22Rv1 (cell line): Measurements from ENCODE around the gene PFKFB2.

ENCODE experiments used
- H3K27ac ChIP-seq: fragments of 450-650 bp; 2 replicates; pipeline ENCODE4 v1.5.1; 2017
- CTCF ChIP-seq: fragments of 450-650 bp; IDR thresholded peaks from 2 replicates; pipeline ENCODE4 v1.5.1; 2017; ENCODE audit warnings: mild to moderate bottlenecking
- ZFX ChIP-seq: fragments of 450-650 bp; IDR thresholded peaks from 2 replicates; pipeline ENCODE4 v1.6.1; 2017; ENCODE audit warnings: antibody characterized with exemption, borderline replicate concordance

PFKFB2 gene

GRCh38 chr1:207076181-207076955 is 23.3 kb downstream of the PFKFB2 start:
- TF ChIP-seq ZFX = no peak
- no peak for TF ChIP-seq CTCF
- H3K27ac ChIP-seq = no peak overlapping the region

- H3K27ac ChIP-seq = no peak overlapping the region
- TF ChIP-seq ZFX (no peak), CTCF (no peak)
These were observed 23.9 kb downstream of the PFKFB2 start for GRCh38 chr1:207077012-207077411.

GRCh38 chr1:207077470-207078377 is 24.6 kb downstream of the PFKFB2 start:
- no peak for TF ChIP-seq ZFX
- TF ChIP-seq CTCF = peak; percentile 100
- no peak overlapping the region for H3K27ac ChIP-seq

- no peak overlapping the region for H3K27ac ChIP-seq
- TF ChIP-seq CTCF (no peak), ZFX (no peak)
These were observed 25.6 kb downstream of the PFKFB2 start for GRCh38 chr1:207078578-207079132.

GRCh38 chr1:207079706-207080241 is 26.7 kb downstream of the PFKFB2 start:
- H3K27ac ChIP-seq = no peak overlapping the region

GRCh38 chr1:207081088-207081487 is 28.0 kb downstream of the PFKFB2 start:
- no peak for TF ChIP-seq ZFX
- TF ChIP-seq CTCF = no peak

More at GRCh38 chr1:207079706-207080241, 26.7 kb downstream of the PFKFB2 start:
- TF ChIP-seq CTCF (no peak), ZFX (no peak)

More at GRCh38 chr1:207081088-207081487, 28.0 kb downstream of the PFKFB2 start:
- H3K27ac ChIP-seq = no peak overlapping the region
